ENCODE measurements around the gene MDH1B. TPM values are rescaled to one million over a fixed set of nuclear protein-coding genes. Genes with fewer than 3 reads are reported as not detected.
A peak's percentile ranks its signal among the peaks of the same experiment; 100 is the strongest.
"Not testable (repeated sequence)": the region's sequence is repeated elsewhere in the genome, so short reads cannot be mapped to it uniquely, and the experiment has no call there.

The MDH1B gene
- total RNA-seq (not detected), polyA plus RNA-seq (not detected)

DNA sequence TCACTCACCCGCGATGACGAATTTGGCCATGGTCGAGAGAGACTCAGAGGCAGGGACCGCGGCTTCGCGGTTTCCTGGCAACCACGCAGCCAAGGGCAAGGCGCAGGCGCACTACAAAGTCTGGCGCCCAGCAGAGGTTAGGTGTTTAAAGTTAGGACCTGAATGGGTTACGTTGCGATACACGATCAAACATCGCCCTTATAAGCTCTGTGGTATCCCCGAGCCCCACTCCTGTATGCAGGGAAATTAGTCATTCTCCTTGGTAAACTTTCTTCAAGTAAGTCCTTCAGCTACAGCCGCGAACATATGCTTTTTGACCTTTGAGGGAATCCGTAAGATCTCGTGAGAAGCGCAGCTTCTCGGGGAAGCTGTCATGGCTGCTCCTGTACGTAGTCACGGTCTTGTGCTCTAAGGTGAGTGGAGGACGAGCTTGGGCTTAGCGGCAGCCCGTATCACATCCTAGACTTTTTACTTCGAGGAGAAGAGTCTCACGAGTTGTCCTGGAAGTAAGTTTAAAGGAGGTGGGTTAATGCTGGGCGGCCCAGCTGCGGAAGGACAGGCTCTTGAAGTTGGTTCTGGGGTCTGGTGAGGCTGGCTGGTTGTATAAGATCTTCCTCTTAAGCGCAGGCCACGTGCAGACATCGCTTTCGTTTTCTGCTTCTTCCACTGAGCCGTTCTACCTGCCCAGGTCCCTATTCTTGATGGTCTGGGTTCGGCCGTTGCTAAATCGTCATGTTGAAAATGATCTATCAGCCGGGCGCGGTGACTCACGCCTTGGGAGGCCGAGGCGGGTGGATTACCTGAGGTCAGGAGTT lies at the start of gene MDH1B, which contains the start of gene FASTKD2:
Gene MDH1B, minus strand, starts transcription at position 87 of the 815 bp plus-strand sequence. Its CDS starts 57 bp downstream, at position 30.
Gene FASTKD2, plus strand, starts transcription at position 365 of the 815 bp plus-strand sequence. CDS start 1,088 bp downstream, outside the sequence.
- H3K9me3 Mint-ChIP-seq = no peaks in the 10 kb centered on the region
- Histone ChIP-seq H3K4me3 (ENCODE audit: low read depth, low read length) (peak within 1 kb of the TSS; percentile 97), H3K9me3 (ENCODE audit: control insufficient read depth in 2 of 2, low read length in 2 of 2) (no peaks in the 10 kb centered on the region), H3K27ac (ENCODE audit: insufficient read depth, low read length, poor library complexity, severe bottlenecking) (peak within 1 kb of the TSS; percentile 87), H3K4me1 (ENCODE audit: control insufficient read depth, insufficient read depth, low read length, poor library complexity, severe bottlenecking) (peaks cover 24% of the 10 kb centered on the region), H3K36me3 (ENCODE audit: control insufficient read depth, insufficient read depth, low read length) (peaks cover 13% of the 10 kb centered on the region), H3K27me3 (ENCODE audit: control insufficient read depth, insufficient read depth, low read length) (peaks cover 14% of the 10 kb centered on the region)
- peaks cover 10% of the 10 kb centered on the region for H3K36me3 Mint-ChIP-seq
- peak within 1 kb of the TSS in 2 of 3 donors; percentile 96 to 99 for H3K27ac Mint-ChIP-seq
- H3K4me3 Mint-ChIP-seq = peak within 1 kb of the TSS; percentile 92 to 97 (median 94)
- no peaks in the 10 kb centered on the region for H3K27me3 Mint-ChIP-seq
- ATAC-seq (ENCODE audit: low read depth in 2 of 2) (peak; percentile 88 to 92), DNase-seq (peak; percentile 77 to 95 (median 90))
- H3K4me1 Mint-ChIP-seq = peaks cover 13 to 42% (median 31%) of the 10 kb centered on the region in 4 donors

- H3K27me3 Mint-ChIP-seq = no peaks in the 10 kb centered on the region
- H3K9me3 Mint-ChIP-seq = no peaks in the 10 kb centered on the region
- H3K4me1 Mint-ChIP-seq = no peaks in the 10 kb centered on the region
- Histone ChIP-seq H3K36me3 (ENCODE audit: control insufficient read depth, insufficient read depth, low read length) (no peaks in the 10 kb centered on the region), H3K4me3 (ENCODE audit: low read depth, low read length) (no peak overlapping the region), H3K27me3 (ENCODE audit: control insufficient read depth, insufficient read depth, low read length) (no peaks in the 10 kb centered on the region), H3K9me3 (ENCODE audit: control insufficient read depth in 2 of 2, low read length in 2 of 2) (no peaks in the 10 kb centered on the region), H3K27ac (ENCODE audit: insufficient read depth, low read length, poor library complexity, severe bottlenecking) (no peak overlapping the region), H3K4me1 (ENCODE audit: control insufficient read depth, insufficient read depth, low read length, poor library complexity, severe bottlenecking) (no peaks in the 10 kb centered on the region)
- H3K4me3 Mint-ChIP-seq = no peak overlapping the region
- DNase-seq (no peak), ATAC-seq (ENCODE audit: low read depth in 2 of 2) (no peak)
- no peak overlapping the region for H3K27ac Mint-ChIP-seq
- H3K36me3 Mint-ChIP-seq = no peaks in the 10 kb centered on the region
Measured at GRCh38 chr2:206814498-206814897, 49.4 kb upstream of the MDH1B start.

DNA sequence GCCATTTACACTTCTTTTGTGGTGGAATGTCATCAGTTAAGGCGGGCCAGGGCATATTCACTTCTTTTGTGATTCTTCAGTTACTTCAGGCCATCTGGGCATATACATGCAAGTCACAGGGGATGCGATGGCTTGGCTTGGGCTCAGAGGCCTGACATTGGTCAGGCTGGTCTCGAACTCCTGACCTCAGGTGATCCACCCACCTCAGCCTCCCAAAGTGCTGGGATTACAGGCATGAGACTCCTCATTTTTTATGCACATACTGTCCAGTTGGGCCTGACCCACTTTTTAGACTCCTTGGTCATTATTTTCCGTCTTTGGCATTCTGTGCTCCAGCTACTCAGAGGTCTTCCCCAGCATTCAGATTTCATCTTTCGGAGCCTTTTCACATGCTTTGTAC lies 47.3 kb upstream of the MDH1B start:
- H3K9me3 Mint-ChIP-seq; H3K27ac ChIP-seq (ENCODE audit: insufficient read depth, low read length, poor library complexity, severe bottlenecking); H3K4me1 Mint-ChIP-seq; H3K4me3 Mint-ChIP-seq; H3K27me3 ChIP-seq (ENCODE audit: control insufficient read depth, insufficient read depth, low read length); ATAC-seq (ENCODE audit: low read depth in 2 of 2); H3K9me3 ChIP-seq (ENCODE audit: control insufficient read depth in 2 of 2, low read length in 2 of 2); H3K27me3 Mint-ChIP-seq; H3K27ac Mint-ChIP-seq; H3K36me3 Mint-ChIP-seq; H3K36me3 ChIP-seq (ENCODE audit: control insufficient read depth, insufficient read depth, low read length); H3K4me1 ChIP-seq (ENCODE audit: control insufficient read depth, insufficient read depth, low read length, poor library complexity, severe bottlenecking); H3K4me3 ChIP-seq (ENCODE audit: low read depth, low read length); DNase-seq: not testable (repeated sequence)

DNA sequence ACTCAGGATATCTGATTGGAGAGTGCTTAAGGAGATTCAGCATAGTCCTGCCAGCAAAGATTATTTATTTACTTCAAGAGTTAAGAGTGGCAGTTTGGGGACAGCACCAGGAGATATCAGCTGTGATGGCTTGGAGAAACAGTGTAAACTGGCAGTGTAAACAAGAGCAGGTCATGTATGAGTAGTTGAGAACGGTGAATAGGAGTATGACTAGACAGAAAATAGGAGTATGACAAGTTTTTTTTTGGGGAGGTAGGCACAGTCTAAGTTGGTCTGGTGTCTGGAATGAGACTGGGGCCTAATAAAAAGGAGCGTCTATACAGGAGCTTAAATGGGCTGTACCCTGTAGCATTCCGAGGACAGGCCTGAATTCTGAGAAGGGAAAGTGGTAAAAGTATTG lies 42.5 kb upstream of the MDH1B start:
- not testable (repeated sequence) for H3K36me3 ChIP-seq (ENCODE audit: control insufficient read depth, insufficient read depth, low read length); H3K27ac ChIP-seq (ENCODE audit: insufficient read depth, low read length, poor library complexity, severe bottlenecking); H3K36me3 Mint-ChIP-seq; H3K4me3 Mint-ChIP-seq; H3K4me1 ChIP-seq (ENCODE audit: control insufficient read depth, insufficient read depth, low read length, poor library complexity, severe bottlenecking); H3K9me3 ChIP-seq (ENCODE audit: control insufficient read depth in 2 of 2, low read length in 2 of 2); ATAC-seq (ENCODE audit: low read depth in 2 of 2); H3K27ac Mint-ChIP-seq; H3K27me3 Mint-ChIP-seq; H3K9me3 Mint-ChIP-seq; H3K27me3 ChIP-seq (ENCODE audit: control insufficient read depth, insufficient read depth, low read length); H3K4me3 ChIP-seq (ENCODE audit: low read depth, low read length); DNase-seq; H3K4me1 Mint-ChIP-seq

DNA sequence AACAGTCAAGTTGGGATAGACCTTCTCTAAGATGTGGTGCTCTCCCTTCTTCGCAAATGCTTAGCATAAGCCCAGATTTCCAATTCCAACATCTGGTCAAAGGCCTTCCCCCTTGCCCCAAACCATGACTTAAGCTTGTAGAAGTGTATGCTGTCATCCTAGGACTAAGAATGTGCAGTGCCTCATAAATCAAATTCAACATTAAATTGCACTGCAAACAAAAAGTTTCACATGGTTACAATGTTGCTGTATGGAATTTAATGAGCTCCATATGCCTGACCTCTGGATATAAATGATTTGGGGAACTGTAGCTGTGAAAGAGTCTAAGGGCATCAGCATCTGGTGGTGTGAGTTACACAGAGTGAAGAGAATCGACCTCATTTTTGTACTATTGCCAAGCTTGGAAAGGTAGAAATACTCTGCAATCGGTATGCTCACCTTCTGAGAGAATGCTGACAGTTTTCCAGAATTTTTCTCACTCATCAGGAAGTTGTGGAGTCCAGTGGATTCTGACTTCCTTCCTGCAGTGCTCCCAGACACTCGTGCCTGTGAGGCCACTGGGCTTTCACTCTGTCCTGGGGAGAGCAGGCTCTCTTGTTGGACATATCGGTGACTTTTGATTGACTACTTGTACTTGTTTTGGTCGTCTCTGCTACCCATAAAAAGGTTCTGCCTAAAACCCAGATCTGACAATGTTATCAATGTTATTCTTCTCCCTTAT lies 40.9 kb upstream of the MDH1B start:
- H3K9me3 Mint-ChIP-seq = no peaks in the 10 kb centered on the region

GRCh38 chr2:206804326-206804725 lies 39.2 kb upstream of the MDH1B start:
- no peaks in the 10 kb centered on the region for H3K4me1 ChIP-seq (ENCODE audit: control insufficient read depth, insufficient read depth, low read length, poor library complexity, severe bottlenecking)
- Mint-ChIP-seq H3K9me3 (no peaks in the 10 kb centered on the region), H3K27me3 (no peaks in the 10 kb centered on the region), H3K36me3 (no peaks in the 10 kb centered on the region), H3K4me3 (no peak overlapping the region), H3K27ac (no peak overlapping the region), H3K4me1 (peaks cover 0 to 10% (median 3%) of the 10 kb centered on the region in 4 donors)
- no peaks in the 10 kb centered on the region for H3K27me3 ChIP-seq (ENCODE audit: control insufficient read depth, insufficient read depth, low read length)
- ATAC-seq (ENCODE audit: low read depth in 2 of 2) = no peak
- DNase-seq = no peak
- H3K36me3 ChIP-seq (ENCODE audit: control insufficient read depth, insufficient read depth, low read length) = no peaks in the 10 kb centered on the region
- H3K27ac ChIP-seq (ENCODE audit: insufficient read depth, low read length, poor library complexity, severe bottlenecking) = no peak overlapping the region
- no peaks in the 10 kb centered on the region for H3K9me3 ChIP-seq (ENCODE audit: control insufficient read depth in 2 of 2, low read length in 2 of 2)
- no peak overlapping the region for H3K4me3 ChIP-seq (ENCODE audit: low read depth, low read length)

More for the DNA sequence above, 40.9 kb upstream of the MDH1B start:
- no peaks in the 10 kb centered on the region for H3K36me3 ChIP-seq (ENCODE audit: control insufficient read depth, insufficient read depth, low read length)
- ATAC-seq (ENCODE audit: low read depth in 2 of 2) (no peak), DNase-seq (no peak)
- Mint-ChIP-seq H3K4me1 (peaks cover 0 to 1% (median under 1%) of the 10 kb centered on the region in 4 donors), H3K27me3 (no peaks in the 10 kb centered on the region), H3K27ac (no peak overlapping the region), H3K4me3 (no peak overlapping the region), H3K36me3 (no peaks in the 10 kb centered on the region)
- no peak overlapping the region for H3K27ac ChIP-seq (ENCODE audit: insufficient read depth, low read length, poor library complexity, severe bottlenecking)
- H3K4me3 ChIP-seq (ENCODE audit: low read depth, low read length) = no peak overlapping the region
- no peaks in the 10 kb centered on the region for H3K4me1 ChIP-seq (ENCODE audit: control insufficient read depth, insufficient read depth, low read length, poor library complexity, severe bottlenecking)
- H3K27me3 ChIP-seq (ENCODE audit: control insufficient read depth, insufficient read depth, low read length) = no peaks in the 10 kb centered on the region
- H3K9me3 ChIP-seq (ENCODE audit: control insufficient read depth in 2 of 2, low read length in 2 of 2) = no peaks in the 10 kb centered on the region

DNA sequence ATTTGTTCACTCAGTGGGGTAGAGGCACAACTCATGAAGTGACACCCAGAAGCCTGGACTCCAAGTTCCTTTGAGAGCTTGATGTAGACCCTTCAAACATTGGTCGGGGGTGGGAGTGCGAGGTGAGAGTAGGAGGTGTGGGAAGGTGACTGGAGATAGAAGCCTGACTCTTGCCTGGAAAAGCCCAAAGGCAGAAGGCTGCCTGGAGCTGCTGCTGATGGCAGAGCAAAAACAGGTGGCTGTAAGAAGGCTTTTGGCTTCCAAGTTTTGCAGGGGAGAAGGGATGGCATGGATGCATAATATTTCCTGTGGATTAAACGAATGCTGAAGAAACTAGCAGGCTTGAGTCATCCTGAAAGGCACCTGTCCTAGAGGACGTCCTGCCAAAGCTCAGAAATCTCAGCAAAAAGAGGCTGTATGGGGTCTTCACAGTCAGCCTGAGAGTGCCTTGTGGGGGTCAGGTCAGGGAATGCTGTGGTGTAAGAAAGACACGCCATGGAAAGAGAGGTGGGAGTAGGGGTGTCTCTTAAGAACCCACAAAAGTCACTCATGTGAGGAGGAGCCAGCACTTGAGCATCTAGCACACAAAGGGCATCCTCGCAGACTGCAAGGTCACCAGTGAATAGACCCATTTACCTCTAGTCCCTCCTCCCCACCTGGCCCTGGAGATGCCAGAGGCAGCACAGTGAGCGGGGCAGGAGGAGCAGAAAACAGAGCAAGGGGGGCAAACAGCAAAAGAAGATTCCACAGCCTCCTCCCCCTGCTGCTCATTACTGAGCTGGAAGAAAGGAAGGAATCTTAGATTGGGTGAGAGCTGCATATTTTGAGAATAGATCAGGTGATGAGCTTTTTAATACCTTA lies 37.8 kb upstream of the MDH1B start:
- Histone ChIP-seq H3K4me3 (ENCODE audit: low read depth, low read length) (no peak overlapping the region), H3K27me3 (ENCODE audit: control insufficient read depth, insufficient read depth, low read length) (no peaks in the 10 kb centered on the region), H3K27ac (ENCODE audit: insufficient read depth, low read length, poor library complexity, severe bottlenecking) (no peak overlapping the region), H3K9me3 (ENCODE audit: control insufficient read depth in 2 of 2, low read length in 2 of 2) (no peaks in the 10 kb centered on the region), H3K36me3 (ENCODE audit: control insufficient read depth, insufficient read depth, low read length) (no peaks in the 10 kb centered on the region), H3K4me1 (ENCODE audit: control insufficient read depth, insufficient read depth, low read length, poor library complexity, severe bottlenecking) (no peaks in the 10 kb centered on the region)
- H3K9me3 Mint-ChIP-seq = no peaks in the 10 kb centered on the region
- no peak for ATAC-seq (ENCODE audit: low read depth in 2 of 2)
- H3K4me1 Mint-ChIP-seq = peaks cover 0 to 13% (median 4%) of the 10 kb centered on the region in 4 donors
- H3K36me3 Mint-ChIP-seq = no peaks in the 10 kb centered on the region
- DNase-seq = no peak
- peak overlapping the region in 1 of 3 donors; percentile 55 for H3K27ac Mint-ChIP-seq
- H3K4me3 Mint-ChIP-seq = no peak overlapping the region
- no peaks in the 10 kb centered on the region for H3K27me3 Mint-ChIP-seq

Data from CD4-positive, CD25-positive, alpha-beta regulatory T cell (primary cell).